NCI-H1694 treated with DMSO at 0.1 percent for 48 hours (cell line): Measurements from ENCODE around the gene RIC8A.
"Not testable (repeated sequence)": the region's sequence is repeated elsewhere in the genome, so short reads cannot be mapped to it uniquely, and the experiment has no call there.

Experiments
- DNase-seq: peaks from one replicate; lab custom pipeline; 2025; lab: John Stamatoyannopoulos, UW

RIC8A gene

GRCh38 chr11:220641-221215 is 13.2 kb downstream of the RIC8A start:
- not testable (repeated sequence) for DNase-seq

- DNase-seq, result no peak
Observed at GRCh38 chr11:221539-221938, 14.0 kb downstream of the RIC8A start.

- DNase-seq, result no peak
Observed at GRCh38 chr11:221998-222789, 14.7 kb downstream of the RIC8A start.

DNA sequence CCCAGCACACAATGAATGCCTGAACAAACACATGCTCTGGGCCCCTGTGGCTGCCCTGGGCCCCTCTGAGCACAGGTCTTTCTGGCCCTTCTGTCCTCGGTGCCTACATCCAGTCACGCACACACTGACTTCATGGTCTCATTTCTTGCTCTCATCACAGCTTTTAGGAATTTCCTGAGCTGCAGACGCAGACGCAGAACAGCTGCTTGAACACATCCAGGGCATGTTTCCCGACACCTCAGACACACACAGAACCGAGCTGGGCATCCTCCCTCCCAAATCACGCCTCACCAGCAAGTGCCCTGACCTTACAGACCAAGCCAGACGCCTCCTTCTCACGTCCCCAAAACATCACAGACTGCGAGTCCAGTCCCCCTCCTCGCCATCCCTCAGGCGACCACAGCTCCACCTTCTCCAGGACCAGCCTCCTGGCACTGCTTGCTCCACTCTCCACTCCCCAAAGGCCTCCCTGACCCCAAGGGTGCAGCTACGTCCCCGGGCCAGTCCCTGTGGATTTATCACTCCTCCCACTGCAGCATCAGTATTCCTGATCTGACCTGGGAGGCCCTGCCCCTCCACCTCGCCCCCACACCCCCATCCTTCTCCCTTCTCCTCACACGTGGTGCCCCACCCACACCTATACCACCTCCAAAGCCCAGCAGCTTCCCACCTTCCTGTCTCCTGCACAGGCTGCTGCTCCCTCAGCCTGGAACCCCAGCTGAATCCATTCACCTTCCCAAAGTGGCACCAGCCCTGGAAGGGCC is 15.7 kb downstream of the RIC8A start:
- DNase-seq, result no peak

- no peak for DNase-seq
Observed at GRCh38 chr11:223884-224283, 16.4 kb downstream of the RIC8A start.

DNA sequence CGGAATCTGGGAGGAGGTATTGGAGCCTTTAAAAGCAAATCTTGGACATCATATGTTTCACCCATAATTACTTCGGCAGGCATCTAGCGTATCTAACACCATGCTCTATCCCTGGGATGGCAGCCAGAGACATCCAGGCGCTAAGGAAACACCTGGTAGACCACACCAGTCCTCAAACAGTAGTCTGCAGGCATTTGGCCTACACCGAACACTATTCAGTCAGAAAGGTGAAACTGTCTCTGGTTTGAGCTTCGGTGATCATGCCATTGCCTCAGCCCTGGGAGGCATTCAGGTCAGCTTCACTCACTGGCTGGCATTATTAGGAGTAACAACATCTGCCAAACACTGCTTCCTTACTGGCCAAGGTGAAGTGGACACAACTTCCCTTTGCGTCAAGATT is 16.9 kb downstream of the RIC8A start:
- no peak for DNase-seq

- DNase-seq, result no peak
Observed at GRCh38 chr11:225734-226453, 18.4 kb downstream of the RIC8A start.

GRCh38 chr11:227824-228379 is 20.4 kb downstream of the RIC8A start:
- no peak for DNase-seq

DNA sequence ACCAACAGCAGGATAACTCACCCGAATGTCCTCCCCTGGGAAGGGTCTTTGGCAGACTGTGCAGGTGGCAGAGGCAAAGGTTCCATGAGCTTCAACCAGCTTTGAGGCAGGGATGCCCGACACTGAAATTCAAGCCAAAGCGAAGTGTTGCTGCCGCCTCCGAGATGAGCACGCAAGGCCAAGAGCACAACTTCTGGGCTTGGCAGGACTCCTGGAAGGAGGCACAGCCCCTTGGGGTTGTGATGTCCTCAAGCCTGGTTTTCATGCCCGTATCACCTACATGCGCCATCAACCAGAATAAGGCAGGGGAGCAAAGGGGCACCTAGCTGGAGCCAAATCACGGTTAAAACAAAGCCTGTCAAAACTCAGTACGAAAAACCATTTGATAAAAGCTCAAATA is 22.9 kb downstream of the RIC8A start:
- DNase-seq, result no peak

DNA sequence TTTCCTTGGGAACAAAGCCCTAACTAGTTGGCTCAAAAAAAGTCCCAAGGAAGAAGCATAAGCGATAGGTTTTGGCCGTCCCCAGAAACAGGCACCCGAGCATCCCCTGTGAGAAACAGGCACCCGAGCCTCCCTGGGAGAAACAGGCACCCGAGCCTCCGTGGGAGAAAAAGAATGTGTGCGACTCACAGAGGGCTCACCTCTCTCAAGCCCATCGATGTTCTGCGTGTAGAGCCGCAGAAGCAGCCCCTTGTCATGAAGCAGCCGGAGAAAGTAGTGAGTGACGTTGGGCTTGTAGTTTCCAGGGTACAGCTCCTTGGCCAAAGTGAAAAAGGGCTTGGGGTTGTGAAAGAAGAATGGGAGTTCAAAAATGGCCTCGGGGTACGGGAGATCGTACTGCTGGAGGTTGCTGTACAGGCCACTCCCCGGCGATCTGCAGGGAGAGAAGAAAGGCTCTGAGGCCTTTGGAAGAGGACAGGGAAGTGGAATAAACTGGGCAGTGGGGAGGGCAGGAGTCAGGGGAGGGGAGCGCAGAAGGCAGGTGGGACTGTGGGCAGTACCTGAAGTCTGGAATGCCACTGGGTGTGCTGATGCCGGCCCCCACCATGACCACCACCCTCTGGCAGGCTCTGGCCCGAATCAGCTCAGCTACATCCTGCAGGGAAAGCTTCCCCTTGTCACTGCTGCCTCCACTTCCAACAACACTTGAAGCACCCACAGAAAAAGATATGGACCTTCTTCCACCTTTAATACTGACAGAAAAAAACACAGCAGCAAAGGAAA is 25.5 kb downstream of the RIC8A start:
- DNase-seq, result no peak

GRCh38 chr11:235180-235579 is 27.7 kb downstream of the RIC8A start:
- no peak for DNase-seq

DNA sequence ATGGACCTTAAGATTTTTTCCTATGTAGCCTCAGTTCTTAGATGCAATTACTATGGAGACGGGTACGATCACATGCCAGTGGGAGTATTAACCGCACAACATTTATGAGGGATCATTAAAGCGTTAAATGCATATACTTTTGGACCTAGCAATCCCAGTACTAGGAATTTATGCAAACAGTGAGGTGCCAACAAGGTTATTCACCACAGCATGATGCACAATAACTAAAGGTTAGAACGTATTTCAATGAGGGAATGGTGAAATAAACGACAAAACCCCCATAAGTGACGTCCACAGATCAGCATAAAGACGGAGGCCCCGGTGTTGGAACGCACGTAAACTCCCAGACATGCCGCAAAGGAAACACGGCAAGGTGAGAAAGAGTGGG is 28.1 kb downstream of the RIC8A start:
- DNase-seq, result no peak

- peak; percentile 40 for DNase-seq
Observed at GRCh38 chr11:235997-236773, 28.7 kb downstream of the RIC8A start, which contains the start of gene SIRT3. Gene SIRT3 (minus strand): TSS chr11:236342. CDS start chr11:236328, 14 bp downstream.

DNA sequence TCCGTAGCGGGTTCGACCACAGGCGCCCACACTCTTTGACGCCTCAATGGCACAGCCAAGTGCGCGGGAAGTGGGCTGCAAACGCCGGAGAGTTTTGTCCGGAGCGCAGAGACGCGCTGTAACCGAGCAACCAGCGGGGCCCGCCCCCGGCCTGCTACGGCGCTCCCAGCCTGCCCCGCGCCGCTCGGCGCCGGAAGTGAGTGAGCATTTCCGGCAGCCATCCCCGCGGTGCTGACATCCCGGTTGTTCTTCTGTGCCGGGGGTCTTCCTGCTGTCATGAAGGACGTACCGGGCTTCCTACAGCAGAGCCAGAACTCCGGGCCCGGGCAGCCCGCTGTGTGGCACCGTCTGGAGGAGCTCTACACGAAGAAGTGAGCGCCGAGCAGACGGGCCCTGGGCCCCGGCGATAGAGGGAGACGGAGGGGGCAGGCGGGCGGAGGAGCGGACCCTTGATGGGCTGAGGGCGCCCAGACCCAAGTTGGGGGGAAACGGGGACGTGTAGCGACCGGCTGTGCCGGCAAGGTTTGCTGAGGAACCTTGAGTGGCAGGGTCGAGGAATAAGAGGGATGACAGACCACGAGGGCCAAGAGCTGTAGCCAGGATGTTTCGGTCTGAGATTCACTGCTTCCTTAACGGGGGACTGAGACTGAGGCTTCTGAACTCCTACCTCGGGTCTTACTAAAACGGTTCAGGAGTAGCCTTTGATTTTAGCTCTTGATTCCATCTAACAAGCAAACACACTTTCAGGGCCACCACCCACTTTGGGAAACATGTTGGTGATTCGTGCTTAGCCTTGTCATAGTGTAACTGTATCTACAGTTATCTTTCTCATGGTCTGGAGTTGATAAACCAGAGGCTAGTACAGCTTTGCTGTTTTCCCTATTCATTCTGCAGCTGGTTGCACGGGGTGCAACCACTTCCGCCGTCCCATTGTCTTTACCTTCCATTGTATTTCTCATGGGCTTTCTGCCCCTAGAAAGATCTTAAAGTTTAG is 29.6 kb downstream of the RIC8A start, which contains the start of gene PSMD13:
PSMD13 (plus strand) TSS at position 203 of the 994 bp plus-strand sequence; CDS start at position 277, 74 bp downstream.
- DNase-seq, result peak; percentile 50

- not testable (repeated sequence) for DNase-seq
Observed at GRCh38 chr11:238346-238745, 30.8 kb downstream of the RIC8A start.

GRCh38 chr11:240315-240714 is 32.8 kb downstream of the RIC8A start:
- DNase-seq, result no peak

DNA sequence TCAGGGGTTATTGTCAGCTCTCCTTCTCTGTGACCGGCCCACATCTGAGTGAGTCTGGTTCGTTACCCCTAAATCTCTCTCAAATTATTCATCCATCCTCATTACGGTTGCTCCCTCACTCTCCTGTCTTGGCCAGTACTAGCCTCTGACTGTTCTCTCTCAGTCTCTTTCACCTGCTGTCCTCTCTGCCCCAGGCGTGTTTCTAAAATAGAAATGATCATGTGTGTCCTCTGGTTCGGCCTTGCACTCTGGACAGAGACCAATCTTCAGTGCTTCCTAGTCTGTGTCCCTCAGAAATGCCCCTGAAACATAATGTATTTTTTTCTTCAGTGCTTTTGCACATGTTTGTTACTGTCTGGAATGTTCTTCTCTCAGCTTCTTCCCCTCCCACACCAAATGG is 34.1 kb downstream of the RIC8A start:
- DNase-seq, result no peak

- DNase-seq, result no peak
Observed at GRCh38 chr11:244376-244775, 36.9 kb downstream of the RIC8A start.

- no peak for DNase-seq
Observed at GRCh38 chr11:249062-249461, 41.6 kb downstream of the RIC8A start.
